Endodermal cell (in vitro differentiated cells): ENCODE data around the gene APMAP. TPM values are rescaled to one million over a fixed set of nuclear protein-coding genes. Genes with fewer than 3 reads are reported as not detected.
A peak's percentile ranks its signal among the peaks of the same experiment; 100 is the strongest.

ENCODE experiments used
- DNase-seq: peaks from one replicate; pipeline ENCODE4 v3.0.0-alpha.2; 2017
- H3K27ac ChIP-seq: 2 replicates; pipeline ENCODE4 v1.5.1; 2013; ENCODE audit warnings: mild to moderate bottlenecking, low read depth, low read length, moderate library complexity
- H3K27me3 ChIP-seq: 2 replicates; pipeline ENCODE4 v1.6.1; 2013; ENCODE audit warnings: mild to moderate bottlenecking, low read length, moderate library complexity; ENCODE audit not compliant: insufficient read depth, control insufficient read depth, poor library complexity, severe bottlenecking
- H3K36me3 ChIP-seq: 2 replicates; pipeline ENCODE4 v1.7.0; 2013; ENCODE audit warnings: mild to moderate bottlenecking, low read length, moderate library complexity; ENCODE audit not compliant: control insufficient read depth, insufficient read depth
- H3K4me1 ChIP-seq: one replicate; pipeline ENCODE4 v1.7.0; 2013; ENCODE audit warnings: low read length; ENCODE audit not compliant: control insufficient read depth, insufficient read depth
- H3K4me3 ChIP-seq: 2 replicates; pipeline ENCODE4 v1.5.1; 2013; ENCODE audit warnings: mild to moderate bottlenecking, low read length, moderate library complexity
- H3K9ac ChIP-seq: 2 replicates; pipeline ENCODE4 v1.6.1; 2013; ENCODE audit warnings: mild to moderate bottlenecking, low read length, moderate library complexity; ENCODE audit not compliant: poor library complexity, severe bottlenecking; ENCODE audit errors: extremely low read depth
- H3K9me3 ChIP-seq: 2 replicates; pipeline ENCODE4 v1.6.1; 2013; ENCODE audit warnings: mild to moderate bottlenecking, low read length, moderate library complexity; ENCODE audit not compliant: control insufficient read depth
- H3K27ac Mint-ChIP-seq: 2 replicates; pipeline ENCODE4 v1.8.0; 2020; ENCODE audit warnings: mixed read lengths
- H3K27me3 Mint-ChIP-seq: 2 replicates; pipeline ENCODE4 v1.8.0; 2021; ENCODE audit warnings: mild to moderate bottlenecking, mixed read lengths; ENCODE audit not compliant: insufficient read depth
- H3K36me3 Mint-ChIP-seq: 2 replicates; pipeline ENCODE4 v1.8.0; 2020; ENCODE audit warnings: low read depth, mixed read lengths
- H3K4me1 Mint-ChIP-seq: 2 replicates; pipeline ENCODE4 v1.8.0; 2020; ENCODE audit warnings: mixed read lengths
- H3K4me3 Mint-ChIP-seq: 2 replicates; pipeline ENCODE4 v1.8.0; 2020; ENCODE audit warnings: mild to moderate bottlenecking, moderate library complexity, mixed read lengths
- H3K9me3 Mint-ChIP-seq: 2 replicates; pipeline ENCODE4 v1.8.0; 2020; ENCODE audit warnings: mild to moderate bottlenecking, mixed read lengths
- CTCF ChIP-seq: fragments of 200-600 bp; sonication (generic); conservative IDR thresholded peaks from 2 replicates; pipeline ENCODE4 v1.5.0; 2021; ENCODE audit warnings: antibody characterized with exemption, mild to moderate bottlenecking
- WGBS, 2 experiments: methylation state at CpG; one replicate each; pipeline versions ENCODE4 v1.1.5 to v1.1.7; 2013; ENCODE audit warnings: missing lambda C conversion rate in 2 of 2, mixed read lengths in 1 of 2; ENCODE audit not compliant: insufficient coverage in 1 of 2, insufficient read length in 1 of 2; 5-methylcytosine and 5-hydroxymethylcytosine counted together
- total RNA-seq, 2 donors: library from RNA; stranded (reverse); fragmentation: NEBNext Ultra II Directional in 1 of 2; extraction: Animal tissue kit (Norgen Biotek cat#: 25700) in 1 of 2; gene quantifications; 2 replicates in 1 of 2; 3 replicates in 1 of 2; pipeline ENCODE4 v1.2.1, GENCODE V29; 2021

APMAP gene
- total RNA-seq, 2 donors from 2014 or later = 60.2 to 65.6 TPM

GRCh38 chr20:24962182-24962492 is 30.4 kb downstream of the APMAP start:
- H3K9me3 ChIP-seq = no peaks in the 10 kb centered on the region
- Mint-ChIP-seq H3K4me3 (no peak overlapping the region), H3K9me3 (no peaks in the 10 kb centered on the region), H3K36me3 (peaks cover 45% of the 10 kb centered on the region), H3K4me1 (peaks cover 18% of the 10 kb centered on the region), H3K27ac (no peak overlapping the region), H3K27me3 (no peaks in the 10 kb centered on the region)
- H3K9ac ChIP-seq = no peak overlapping the region
- TF ChIP-seq CTCF = no peak
- 96 to 100% methylated on average over 1 to 2 of the region's 2 CpGs for WGBS, 2 experiments
- DNase-seq = peak; percentile 18
- H3K27me3 ChIP-seq = no peaks in the 10 kb centered on the region
- H3K27ac ChIP-seq = no peak overlapping the region
- no peaks in the 10 kb centered on the region for H3K4me1 ChIP-seq
- H3K4me3 ChIP-seq = no peak overlapping the region
- peaks cover 25% of the 10 kb centered on the region for H3K36me3 ChIP-seq

- Histone ChIP-seq H3K27ac (no peak overlapping the region), H3K4me3 (no peak overlapping the region), H3K36me3 (peaks cover 24% of the 10 kb centered on the region), H3K27me3 (no peaks in the 10 kb centered on the region), H3K4me1 (no peaks in the 10 kb centered on the region), H3K9me3 (no peaks in the 10 kb centered on the region), H3K9ac (no peak overlapping the region)
- no peak for TF ChIP-seq CTCF
- Mint-ChIP-seq H3K4me1 (peaks cover 18% of the 10 kb centered on the region), H3K27ac (no peak overlapping the region), H3K9me3 (no peaks in the 10 kb centered on the region), H3K27me3 (no peaks in the 10 kb centered on the region), H3K36me3 (peaks cover 45% of the 10 kb centered on the region), H3K4me3 (no peak overlapping the region)
- peak; percentile 22 for DNase-seq
- 84 to 91% methylated on average over 10 to 20 of the region's 20 CpGs for WGBS, 2 experiments
Measured at GRCh38 chr20:24961384-24962181, 31.0 kb downstream of the APMAP start.

GRCh38 chr20:24960861-24961260 is 31.7 kb downstream of the APMAP start:
- Histone ChIP-seq H3K36me3 (peaks cover 24% of the 10 kb centered on the region), H3K4me1 (no peaks in the 10 kb centered on the region), H3K4me3 (no peak overlapping the region), H3K27me3 (no peaks in the 10 kb centered on the region), H3K27ac (no peak overlapping the region), H3K9ac (no peak overlapping the region), H3K9me3 (no peaks in the 10 kb centered on the region)
- DNase-seq = no peak
- WGBS, 2 experiments = 91 to 100% methylated on average over 1 to 2 of the region's 2 CpGs
- Mint-ChIP-seq H3K4me1 (peaks cover 18% of the 10 kb centered on the region), H3K27ac (no peak overlapping the region), H3K9me3 (no peaks in the 10 kb centered on the region), H3K4me3 (no peak overlapping the region), H3K27me3 (no peaks in the 10 kb centered on the region), H3K36me3 (peaks cover 39% of the 10 kb centered on the region)
- no peak for TF ChIP-seq CTCF
